WTC11 (cell line): ENCODE results near the gene NXPH4. TPM values are rescaled to one million over a fixed set of nuclear protein-coding genes. Genes with fewer than 3 reads are reported as not detected.

Source experiments
- ATAC-seq: fragments of 200-7000 bp; cut with Tn5 transposase; 2 replicates; pipeline ENCODE4 v1.10.0; 2021; ENCODE audit warnings: mild to moderate bottlenecking, moderate library complexity
- CTCF ChIA-PET: fragments of 300-600 bp; sonication (Branson Sonifier 250); formaldehyde crosslinking; loops from one replicate; lab custom pipeline; 2021; ENCODE audit warnings: antibody characterized with exemption; lab: Charles Lee
- POLR2A ChIA-PET: fragments of 350-600 bp; sonication (Branson Sonifier 250); formaldehyde crosslinking; loops from one replicate; lab custom pipeline; 2021; ENCODE audit warnings: antibody characterized with exemption; lab: Charles Lee
- DNase-seq: peaks from one replicate; pipeline ENCODE4 v3.0.0; 2021; ENCODE audit warnings: low spot score
- H3K27ac Mint-ChIP-seq: 2 replicates; pipeline ENCODE4 v1.8.0; 2021; ENCODE audit warnings: mixed read lengths
- H3K27me3 Mint-ChIP-seq: 2 replicates; pipeline ENCODE4 v1.8.0; 2021; ENCODE audit warnings: low read depth, mild to moderate bottlenecking, moderate library complexity, mixed read lengths
- H3K36me3 Mint-ChIP-seq: 2 replicates; pipeline ENCODE4 v1.8.0; 2021; ENCODE audit warnings: mixed read lengths
- H3K4me1 Mint-ChIP-seq: 2 replicates; pipeline ENCODE4 v1.8.0; 2022; ENCODE audit warnings: mixed read lengths
- H3K4me3 Mint-ChIP-seq: 2 replicates; pipeline ENCODE4 v1.8.0; 2021; ENCODE audit warnings: mild to moderate bottlenecking, moderate library complexity, mixed read lengths
- H3K9me3 Mint-ChIP-seq: 2 replicates; pipeline ENCODE4 v1.8.0; 2021; ENCODE audit warnings: mixed read lengths
- ETV6 ChIP-seq: sonication (generic); formaldehyde crosslinking; IDR thresholded peaks from 2 replicates; pipeline ENCODE4 v1.8.1; 2022; ENCODE audit warnings: mild to moderate bottlenecking, missing genetic modification reagents
- NR2C2 ChIP-seq: sonication (generic); formaldehyde crosslinking; IDR thresholded peaks from 2 replicates; pipeline ENCODE4 v1.8.0; 2022; ENCODE audit warnings: mild to moderate bottlenecking, missing genetic modification reagents
- OVOL2 ChIP-seq: fragments of 250-450 bp; sonication (Bioruptor Pico); IDR thresholded peaks from 2 replicates; pipeline ENCODE4 v1.9.0; 2021; ENCODE audit warnings: mild to moderate bottlenecking, borderline replicate concordance
- SMAD3 ChIP-seq: sonication (generic); formaldehyde crosslinking; IDR thresholded peaks from 2 replicates; pipeline ENCODE4 v1.8.0; 2022; ENCODE audit warnings: missing genetic modification reagents, mild to moderate bottlenecking, borderline replicate concordance
- SMAD4 ChIP-seq: sonication (generic); formaldehyde crosslinking; IDR thresholded peaks from 2 replicates; pipeline ENCODE4 v1.8.0; 2022; ENCODE audit warnings: mild to moderate bottlenecking, missing genetic modification reagents
- SOX15 ChIP-seq: fragments of 250-450 bp; sonication (Bioruptor Pico); IDR thresholded peaks from 2 replicates; pipeline ENCODE4 v1.9.0; 2021; ENCODE audit warnings: mild to moderate bottlenecking
- TP53 ChIP-seq: sonication (generic); formaldehyde crosslinking; IDR thresholded peaks from 2 replicates; pipeline ENCODE4 v1.8.1; 2023; ENCODE audit warnings: mild to moderate bottlenecking, missing genetic modification reagents
- ZNF121 ChIP-seq: sonication (generic); formaldehyde crosslinking; IDR thresholded peaks from 2 replicates; pipeline ENCODE4 v1.8.0; 2023; ENCODE audit warnings: missing genetic modification reagents
- ZNF423 ChIP-seq: fragments of 250-450 bp; sonication (Bioruptor Pico); IDR thresholded peaks from 2 replicates; pipeline ENCODE4 v2.1.2; 2022; ENCODE audit warnings: mild to moderate bottlenecking, moderate library complexity
- total RNA-seq: library from RNA; stranded (reverse); gene quantifications from 3 replicates; pipeline ENCODE4 v1.2.3, GENCODE V29; 2021
- TF ChIP-seq, protein P1 (sequence below): fragments of 250-450 bp; sonication (Bioruptor Pico); conservative IDR thresholded peaks from 2 replicates; pipeline ENCODE4 v1.9.0; 2021; ENCODE audit warnings: mild to moderate bottlenecking
- TF ChIP-seq, protein P2 (sequence below): sonication (generic); formaldehyde crosslinking; IDR thresholded peaks from 2 replicates; pipeline ENCODE4 v1.8.1; 2022; ENCODE audit warnings: mild to moderate bottlenecking, moderate library complexity, missing genetic modification reagents
- TF ChIP-seq, protein P3 (sequence below): sonication (generic); formaldehyde crosslinking; IDR thresholded peaks from 2 replicates; pipeline ENCODE4 v1.8.0; 2022; ENCODE audit warnings: mild to moderate bottlenecking, missing genetic modification reagents
- TF ChIP-seq, protein P4 (sequence below): sonication (generic); formaldehyde crosslinking; IDR thresholded peaks from 2 replicates; pipeline ENCODE4 v1.8.0; 2022; ENCODE audit warnings: mild to moderate bottlenecking, missing genetic modification reagents
- TF ChIP-seq, protein P5 (sequence below): sonication (generic); formaldehyde crosslinking; conservative IDR thresholded peaks from 2 replicates; pipeline ENCODE4 v1.8.1; 2022; ENCODE audit warnings: mild to moderate bottlenecking, missing genetic modification reagents
- TF ChIP-seq, protein P6 (sequence below): fragments of 200-600 bp; IDR thresholded peaks from 2 replicates; pipeline ENCODE4 v1.8.0; 2022; ENCODE audit warnings: antibody characterized with exemption
- TF ChIP-seq, protein P7 (sequence below): sonication (generic); formaldehyde crosslinking; IDR thresholded peaks from 2 replicates; pipeline ENCODE4 v1.8.1; 2022; ENCODE audit warnings: low read depth, mild to moderate bottlenecking, moderate library complexity, missing genetic modification reagents, borderline replicate concordance

NXPH4 gene
- total RNA-seq, 1 experiment from 2014 or later: 4.9 TPM

DNA sequence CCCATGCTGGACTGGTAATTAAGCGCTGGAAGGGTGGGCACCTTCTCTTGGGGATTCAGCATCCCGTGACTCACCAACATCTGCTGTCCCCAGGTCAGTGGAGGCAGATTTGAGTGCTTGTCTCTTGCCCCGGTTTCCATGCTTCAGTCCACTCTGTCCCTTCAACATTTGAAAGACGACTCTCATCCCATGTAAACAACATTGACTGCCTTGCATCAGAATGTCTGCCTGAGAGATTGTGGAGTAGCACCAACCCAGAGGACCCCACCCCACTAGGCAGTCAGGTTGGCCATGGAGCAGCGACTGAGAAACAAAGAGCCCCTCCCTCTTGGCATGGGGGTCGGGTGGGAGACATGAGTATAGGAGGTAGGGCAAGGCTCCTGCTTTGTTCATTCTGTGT is 39.3 kb downstream of the NXPH4 start:
- Mint-ChIP-seq H3K27me3 (no peaks in the 10 kb centered on the region), H3K27ac (no peak overlapping the region), H3K36me3 (peaks cover 12% of the 10 kb centered on the region), H3K9me3 (no peaks in the 10 kb centered on the region), H3K4me1 (peaks cover 3% of the 10 kb centered on the region), H3K4me3 (no peak overlapping the region)
- ATAC-seq (no peak), DNase-seq (no peak)
- POLR2A ChIA-PET: interaction anchor here (0.5 kb wide), 1 partner anchor 144 kb away, joined by 4 read pairs; no protein-coding TSS in a partner anchor
- CTCF ChIA-PET: no interaction called here
- no peak for TF ChIP-seq SMAD3 (CRISPR knock-in tag)
- TF ChIP-seq, protein P1, sequence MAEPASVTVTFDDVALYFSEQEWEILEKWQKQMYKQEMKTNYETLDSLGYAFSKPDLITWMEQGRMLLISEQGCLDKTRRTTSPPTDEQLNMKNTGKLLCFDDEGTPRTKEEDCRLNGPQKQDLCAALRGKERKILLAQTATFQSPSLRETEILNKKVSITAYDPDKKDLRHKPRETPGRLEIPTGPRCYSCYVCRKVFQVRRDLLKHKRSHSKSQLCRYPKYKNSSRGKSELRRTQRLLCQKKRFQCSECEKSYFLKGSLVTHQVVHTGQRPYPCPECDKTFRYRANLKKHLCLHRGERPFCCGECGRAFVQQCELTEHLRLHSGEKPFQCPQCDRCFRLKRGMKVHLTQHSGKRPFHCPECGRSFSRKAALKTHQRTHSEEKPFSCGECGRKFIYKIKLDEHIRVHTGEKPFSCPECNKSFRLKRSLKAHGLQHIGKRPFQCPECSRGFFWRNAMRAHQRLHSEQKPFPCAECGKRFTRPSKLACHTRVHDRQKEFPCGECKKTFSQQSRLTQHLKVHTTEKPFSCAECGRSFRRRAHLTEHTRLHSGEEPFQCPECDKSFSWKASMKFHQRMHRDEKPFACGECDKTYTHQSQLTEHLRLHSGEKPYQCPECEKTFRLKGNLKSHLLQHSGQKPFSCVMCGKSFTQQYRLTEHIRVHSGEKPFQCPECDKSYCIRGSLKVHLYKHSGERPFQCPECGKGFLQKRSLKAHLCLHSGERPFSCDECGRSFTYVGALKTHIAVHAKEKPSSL (CRISPR knock-in tag): no peak
- TF ChIP-seq SMAD4 (CRISPR knock-in tag): no peak
- TF ChIP-seq SOX15 (CRISPR knock-in tag): no peak
- TF ChIP-seq, protein P2, sequence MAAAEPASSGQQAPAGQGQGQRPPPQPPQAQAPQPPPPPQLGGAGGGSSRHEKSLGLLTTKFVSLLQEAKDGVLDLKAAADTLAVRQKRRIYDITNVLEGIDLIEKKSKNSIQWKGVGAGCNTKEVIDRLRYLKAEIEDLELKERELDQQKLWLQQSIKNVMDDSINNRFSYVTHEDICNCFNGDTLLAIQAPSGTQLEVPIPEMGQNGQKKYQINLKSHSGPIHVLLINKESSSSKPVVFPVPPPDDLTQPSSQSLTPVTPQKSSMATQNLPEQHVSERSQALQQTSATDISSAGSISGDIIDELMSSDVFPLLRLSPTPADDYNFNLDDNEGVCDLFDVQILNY (CRISPR knock-in tag): no peak
- no peak for TF ChIP-seq ZNF423 (CRISPR knock-in tag)
- TF ChIP-seq, protein P3, sequence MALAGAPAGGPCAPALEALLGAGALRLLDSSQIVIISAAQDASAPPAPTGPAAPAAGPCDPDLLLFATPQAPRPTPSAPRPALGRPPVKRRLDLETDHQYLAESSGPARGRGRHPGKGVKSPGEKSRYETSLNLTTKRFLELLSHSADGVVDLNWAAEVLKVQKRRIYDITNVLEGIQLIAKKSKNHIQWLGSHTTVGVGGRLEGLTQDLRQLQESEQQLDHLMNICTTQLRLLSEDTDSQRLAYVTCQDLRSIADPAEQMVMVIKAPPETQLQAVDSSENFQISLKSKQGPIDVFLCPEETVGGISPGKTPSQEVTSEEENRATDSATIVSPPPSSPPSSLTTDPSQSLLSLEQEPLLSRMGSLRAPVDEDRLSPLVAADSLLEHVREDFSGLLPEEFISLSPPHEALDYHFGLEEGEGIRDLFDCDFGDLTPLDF (CRISPR knock-in tag): no peak
- TF ChIP-seq ZNF121 (CRISPR knock-in tag): no peak
- no peak for TF ChIP-seq NR2C2
- no peak for TF ChIP-seq OVOL2 (CRISPR knock-in tag)
- TF ChIP-seq, protein P4, sequence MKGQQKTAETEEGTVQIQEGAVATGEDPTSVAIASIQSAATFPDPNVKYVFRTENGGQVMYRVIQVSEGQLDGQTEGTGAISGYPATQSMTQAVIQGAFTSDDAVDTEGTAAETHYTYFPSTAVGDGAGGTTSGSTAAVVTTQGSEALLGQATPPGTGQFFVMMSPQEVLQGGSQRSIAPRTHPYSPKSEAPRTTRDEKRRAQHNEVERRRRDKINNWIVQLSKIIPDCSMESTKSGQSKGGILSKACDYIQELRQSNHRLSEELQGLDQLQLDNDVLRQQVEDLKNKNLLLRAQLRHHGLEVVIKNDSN: no peak
- no peak for TF ChIP-seq ETV6
- TF ChIP-seq, protein P5, sequence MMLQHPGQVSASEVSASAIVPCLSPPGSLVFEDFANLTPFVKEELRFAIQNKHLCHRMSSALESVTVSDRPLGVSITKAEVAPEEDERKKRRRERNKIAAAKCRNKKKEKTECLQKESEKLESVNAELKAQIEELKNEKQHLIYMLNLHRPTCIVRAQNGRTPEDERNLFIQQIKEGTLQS (CRISPR knock-in tag): no peak
- no peak for TF ChIP-seq TP53 (CRISPR knock-in tag)
- TF ChIP-seq, protein P6, sequence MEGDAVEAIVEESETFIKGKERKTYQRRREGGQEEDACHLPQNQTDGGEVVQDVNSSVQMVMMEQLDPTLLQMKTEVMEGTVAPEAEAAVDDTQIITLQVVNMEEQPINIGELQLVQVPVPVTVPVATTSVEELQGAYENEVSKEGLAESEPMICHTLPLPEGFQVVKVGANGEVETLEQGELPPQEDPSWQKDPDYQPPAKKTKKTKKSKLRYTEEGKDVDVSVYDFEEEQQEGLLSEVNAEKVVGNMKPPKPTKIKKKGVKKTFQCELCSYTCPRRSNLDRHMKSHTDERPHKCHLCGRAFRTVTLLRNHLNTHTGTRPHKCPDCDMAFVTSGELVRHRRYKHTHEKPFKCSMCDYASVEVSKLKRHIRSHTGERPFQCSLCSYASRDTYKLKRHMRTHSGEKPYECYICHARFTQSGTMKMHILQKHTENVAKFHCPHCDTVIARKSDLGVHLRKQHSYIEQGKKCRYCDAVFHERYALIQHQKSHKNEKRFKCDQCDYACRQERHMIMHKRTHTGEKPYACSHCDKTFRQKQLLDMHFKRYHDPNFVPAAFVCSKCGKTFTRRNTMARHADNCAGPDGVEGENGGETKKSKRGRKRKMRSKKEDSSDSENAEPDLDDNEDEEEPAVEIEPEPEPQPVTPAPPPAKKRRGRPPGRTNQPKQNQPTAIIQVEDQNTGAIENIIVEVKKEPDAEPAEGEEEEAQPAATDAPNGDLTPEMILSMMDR: no peak
- TF ChIP-seq, protein P7, sequence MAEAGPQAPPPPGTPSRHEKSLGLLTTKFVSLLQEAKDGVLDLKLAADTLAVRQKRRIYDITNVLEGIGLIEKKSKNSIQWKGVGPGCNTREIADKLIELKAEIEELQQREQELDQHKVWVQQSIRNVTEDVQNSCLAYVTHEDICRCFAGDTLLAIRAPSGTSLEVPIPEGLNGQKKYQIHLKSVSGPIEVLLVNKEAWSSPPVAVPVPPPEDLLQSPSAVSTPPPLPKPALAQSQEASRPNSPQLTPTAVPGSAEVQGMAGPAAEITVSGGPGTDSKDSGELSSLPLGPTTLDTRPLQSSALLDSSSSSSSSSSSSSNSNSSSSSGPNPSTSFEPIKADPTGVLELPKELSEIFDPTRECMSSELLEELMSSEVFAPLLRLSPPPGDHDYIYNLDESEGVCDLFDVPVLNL (CRISPR knock-in tag): no peak
- TF ChIP-seq, all 79 proteins: peak for 0
